Dendritic cell treated with granulocyte-macrophage colony-stimulating factor and Interleukin-4, amounts not matched to agents 40 ng/mL and 50 ng/mL, for 4 days (primary cell): ENCODE results near the gene TULP3.

Experiments
- H3K27ac Mint-ChIP-seq: one replicate; pipeline ENCODE4 v1.8.0; 2022; ENCODE audit warnings: mild to moderate bottlenecking, mixed read lengths
- H3K27me3 Mint-ChIP-seq: one replicate; pipeline ENCODE4 v1.8.0; 2022; ENCODE audit warnings: mild to moderate bottlenecking, mixed read lengths
- H3K36me3 Mint-ChIP-seq: one replicate; pipeline ENCODE4 v1.8.0; 2022; ENCODE audit warnings: low read depth, mixed read lengths
- H3K4me1 Mint-ChIP-seq: one replicate; pipeline ENCODE4 v1.8.0; 2022; ENCODE audit warnings: low read depth, mixed read lengths
- H3K4me3 Mint-ChIP-seq: one replicate; pipeline ENCODE4 v1.8.0; 2022; ENCODE audit warnings: mild to moderate bottlenecking, moderate library complexity, mixed read lengths
- H3K9me3 Mint-ChIP-seq: one replicate; pipeline ENCODE4 v1.8.0; 2022; ENCODE audit warnings: mixed read lengths
- intact Hi-C: fragments of 100-400 bp; cut with micrococcal nuclease; formaldehyde crosslinking; loops from one replicate; pipeline ENCODE4 v1.15.0; 2022

The TULP3 gene

GRCh38 chr12:2959192-2959504 is 68.5 kb downstream of the TULP3 start, which contains the start of gene TEAD4:
TSS of gene TEAD4 (plus strand) at chr12:2959397.
- Mint-ChIP-seq H3K4me1 (peaks cover 16% of the 10 kb centered on the region), H3K36me3 (no peaks in the 10 kb centered on the region), H3K4me3 (peak within 1 kb of the TSS; percentile 55), H3K9me3 (no peaks in the 10 kb centered on the region), H3K27me3 (peaks cover 73% of the 10 kb centered on the region), H3K27ac (no peak within 1 kb of the TSS)
- intact Hi-C loops, result no loop called here

GRCh38 chr12:2959505-2960389 is 69.1 kb downstream of the TULP3 start:
- H3K27me3 Mint-ChIP-seq, result peaks cover 77% of the 10 kb centered on the region
- H3K36me3 Mint-ChIP-seq, result no peaks in the 10 kb centered on the region
- H3K27ac Mint-ChIP-seq, result no peak overlapping the region
- H3K4me1 Mint-ChIP-seq, result peaks cover 16% of the 10 kb centered on the region
- H3K9me3 Mint-ChIP-seq, result no peaks in the 10 kb centered on the region
- intact Hi-C loops, result no loop called here
- peak overlapping the region; percentile 54 for H3K4me3 Mint-ChIP-seq

GRCh38 chr12:2960390-2960956 is 69.8 kb downstream of the TULP3 start:
- Mint-ChIP-seq H3K4me1 (peaks cover 16% of the 10 kb centered on the region), H3K36me3 (no peaks in the 10 kb centered on the region), H3K27ac (no peak overlapping the region), H3K9me3 (no peaks in the 10 kb centered on the region), H3K4me3 (no peak overlapping the region), H3K27me3 (peaks cover 76% of the 10 kb centered on the region)
- intact Hi-C loops, result no loop called here

GRCh38 chr12:2960996-2961616 is 70.4 kb downstream of the TULP3 start:
- Mint-ChIP-seq H3K9me3 (no peaks in the 10 kb centered on the region), H3K4me3 (no peak overlapping the region), H3K4me1 (peaks cover 16% of the 10 kb centered on the region), H3K27me3 (peaks cover 74% of the 10 kb centered on the region), H3K27ac (no peak overlapping the region), H3K36me3 (no peaks in the 10 kb centered on the region)
- intact Hi-C loops, result no loop called here

- Mint-ChIP-seq H3K36me3 (no peaks in the 10 kb centered on the region), H3K4me1 (peaks cover 16% of the 10 kb centered on the region), H3K9me3 (no peaks in the 10 kb centered on the region), H3K27ac (no peak overlapping the region), H3K27me3 (peaks cover 68% of the 10 kb centered on the region), H3K4me3 (no peak overlapping the region)
- intact Hi-C loops, result no loop called here
These were observed 71.0 kb downstream of the TULP3 start for GRCh38 chr12:2961705-2962104.

- H3K27me3 Mint-ChIP-seq, result peaks cover 53% of the 10 kb centered on the region
- H3K4me1 Mint-ChIP-seq, result peaks cover 16% of the 10 kb centered on the region
- no peaks in the 10 kb centered on the region for H3K36me3 Mint-ChIP-seq
- intact Hi-C loops, result no loop called here
- no peaks in the 10 kb centered on the region for H3K9me3 Mint-ChIP-seq
- no peak overlapping the region for H3K27ac Mint-ChIP-seq
- H3K4me3 Mint-ChIP-seq, result no peak overlapping the region
These were observed 72.6 kb downstream of the TULP3 start for GRCh38 chr12:2963154-2963759.

GRCh38 chr12:2963760-2964292 is 73.1 kb downstream of the TULP3 start:
- intact Hi-C loops, result no loop called here
- Mint-ChIP-seq H3K4me3 (no peak overlapping the region), H3K9me3 (no peaks in the 10 kb centered on the region), H3K36me3 (no peaks in the 10 kb centered on the region), H3K27me3 (peaks cover 48% of the 10 kb centered on the region), H3K27ac (no peak overlapping the region), H3K4me1 (peaks cover 11% of the 10 kb centered on the region)

- no peaks in the 10 kb centered on the region for H3K36me3 Mint-ChIP-seq
- H3K27me3 Mint-ChIP-seq, result peaks cover 23% of the 10 kb centered on the region
These were observed 77.0 kb downstream of the TULP3 start for GRCh38 chr12:2967651-2968050.

GRCh38 chr12:2970744-2971143 is 80.1 kb downstream of the TULP3 start:
- Mint-ChIP-seq H3K27ac (no peak overlapping the region), H3K9me3 (no peaks in the 10 kb centered on the region), H3K27me3 (peaks cover 5% of the 10 kb centered on the region), H3K4me1 (peaks cover 4% of the 10 kb centered on the region), H3K4me3 (no peak overlapping the region), H3K36me3 (no peaks in the 10 kb centered on the region)
- intact Hi-C loops, result no loop called here

More at GRCh38 chr12:2967651-2968050, 77.0 kb downstream of the TULP3 start:
- Mint-ChIP-seq H3K4me1 (peaks cover 4% of the 10 kb centered on the region), H3K4me3 (no peak overlapping the region), H3K27ac (no peak overlapping the region), H3K9me3 (no peaks in the 10 kb centered on the region)
- intact Hi-C loops, result no loop called here

- intact Hi-C loops, result no loop called here
- Mint-ChIP-seq H3K27me3 (peaks cover 5% of the 10 kb centered on the region), H3K27ac (no peak overlapping the region), H3K4me3 (no peak overlapping the region), H3K9me3 (no peaks in the 10 kb centered on the region), H3K4me1 (peaks cover 4% of the 10 kb centered on the region), H3K36me3 (no peaks in the 10 kb centered on the region)
These were observed 82.9 kb downstream of the TULP3 start for GRCh38 chr12:2973566-2973965.

GRCh38 chr12:2974560-2974971 is 83.9 kb downstream of the TULP3 start:
- intact Hi-C loops, result no loop called here
- no peak overlapping the region for H3K27ac Mint-ChIP-seq
- H3K4me1 Mint-ChIP-seq, result peaks cover 4% of the 10 kb centered on the region
- H3K27me3 Mint-ChIP-seq, result peaks cover 2% of the 10 kb centered on the region
- no peak overlapping the region for H3K4me3 Mint-ChIP-seq
- H3K9me3 Mint-ChIP-seq, result no peaks in the 10 kb centered on the region
- H3K36me3 Mint-ChIP-seq, result no peaks in the 10 kb centered on the region

GRCh38 chr12:2976581-2976996 is 85.9 kb downstream of the TULP3 start:
- no peaks in the 10 kb centered on the region for H3K9me3 Mint-ChIP-seq
- intact Hi-C loops, result no loop called here
- no peak overlapping the region for H3K27ac Mint-ChIP-seq
- no peaks in the 10 kb centered on the region for H3K27me3 Mint-ChIP-seq
- H3K36me3 Mint-ChIP-seq, result no peaks in the 10 kb centered on the region
- H3K4me3 Mint-ChIP-seq, result no peak overlapping the region
- H3K4me1 Mint-ChIP-seq, result no peaks in the 10 kb centered on the region

GRCh38 chr12:2977776-2978175 is 87.1 kb downstream of the TULP3 start:
- intact Hi-C loops, result no loop called here
- no peak overlapping the region for H3K27ac Mint-ChIP-seq

GRCh38 chr12:2979806-2980205 is 89.1 kb downstream of the TULP3 start:
- Mint-ChIP-seq H3K27ac (no peak overlapping the region), H3K36me3 (no peaks in the 10 kb centered on the region), H3K4me3 (no peak overlapping the region), H3K9me3 (no peaks in the 10 kb centered on the region), H3K4me1 (no peaks in the 10 kb centered on the region), H3K27me3 (peaks cover 4% of the 10 kb centered on the region)
- intact Hi-C loops, result no loop called here

More at GRCh38 chr12:2977776-2978175, 87.1 kb downstream of the TULP3 start:
- no peaks in the 10 kb centered on the region for H3K27me3 Mint-ChIP-seq
- H3K9me3 Mint-ChIP-seq, result no peaks in the 10 kb centered on the region
- no peak overlapping the region for H3K4me3 Mint-ChIP-seq
- H3K36me3 Mint-ChIP-seq, result no peaks in the 10 kb centered on the region
- no peaks in the 10 kb centered on the region for H3K4me1 Mint-ChIP-seq
